ENCODE results near the gene CT55.

CT55 gene

DNA sequence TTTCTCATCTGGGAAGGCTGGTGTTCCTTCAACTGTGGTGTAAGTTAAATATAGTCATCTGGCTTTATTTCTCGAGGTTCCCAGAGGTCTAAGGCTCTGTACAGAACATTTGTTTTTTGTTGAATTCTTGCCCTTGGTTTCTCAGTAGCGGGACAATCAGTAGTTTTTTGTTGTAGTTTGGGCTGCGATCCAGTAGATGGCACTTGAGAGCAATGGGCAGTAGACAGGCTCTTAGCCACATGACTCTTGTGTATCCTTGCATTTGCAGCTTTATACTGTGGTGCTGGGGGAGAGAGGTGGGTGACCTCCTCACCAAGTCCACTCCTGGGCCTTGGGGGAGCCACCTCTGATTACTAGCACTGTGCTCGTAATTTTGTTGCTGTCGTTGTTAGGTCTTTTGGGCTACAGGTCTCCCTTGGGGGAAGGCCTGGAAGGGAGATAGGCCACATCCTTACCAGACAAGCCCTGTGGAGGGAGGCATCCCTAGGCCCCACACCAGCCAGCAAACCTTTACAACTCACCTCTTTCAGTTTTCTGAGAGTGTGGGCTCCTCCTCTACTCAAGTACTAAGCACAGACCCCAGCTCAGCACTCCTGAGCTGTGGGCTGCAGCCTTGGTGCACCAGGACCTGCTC, 59.0 kb downstream of the CT55 start:
- no peak overlapping the region for H3K27ac ChIP-seq (ENCODE audit: extremely low read depth, low read depth, low read length)
- H3K9me3 ChIP-seq (ENCODE audit: control insufficient read depth, insufficient read depth, low read depth, low read length), result no peaks in the 10 kb centered on the region; the same call in 1 of the 2 replicates
- ChIA-PET POLR2A (no interaction called here), CTCF (interaction anchor here (0.6 to 3.5 kb wide), 14 partner anchors 11 to 820 kb away, joined by 3 to 20 read pairs (median 3); no protein-coding TSS in a partner anchor)
- no peak overlapping the region for H3K4me3 ChIP-seq (ENCODE audit: low read depth, low read length)
- TF ChIP-seq ZNF660 (tag by site-specific recombination; IDR thresholded peaks at IDR 0.05), result 0 out of 2 replicates have a peak, but pooled peaks have one; percentile 61
- no peak for TF ChIP-seq YY2 (tag by site-specific recombination; IDR thresholded peaks at IDR 0.05)
- TF ChIP-seq ZNF654 (tag by site-specific recombination; IDR thresholded peaks at IDR 0.05; ENCODE audit: low read depth), result peak; percentile 75
- TF ChIP-seq, protein P1, sequence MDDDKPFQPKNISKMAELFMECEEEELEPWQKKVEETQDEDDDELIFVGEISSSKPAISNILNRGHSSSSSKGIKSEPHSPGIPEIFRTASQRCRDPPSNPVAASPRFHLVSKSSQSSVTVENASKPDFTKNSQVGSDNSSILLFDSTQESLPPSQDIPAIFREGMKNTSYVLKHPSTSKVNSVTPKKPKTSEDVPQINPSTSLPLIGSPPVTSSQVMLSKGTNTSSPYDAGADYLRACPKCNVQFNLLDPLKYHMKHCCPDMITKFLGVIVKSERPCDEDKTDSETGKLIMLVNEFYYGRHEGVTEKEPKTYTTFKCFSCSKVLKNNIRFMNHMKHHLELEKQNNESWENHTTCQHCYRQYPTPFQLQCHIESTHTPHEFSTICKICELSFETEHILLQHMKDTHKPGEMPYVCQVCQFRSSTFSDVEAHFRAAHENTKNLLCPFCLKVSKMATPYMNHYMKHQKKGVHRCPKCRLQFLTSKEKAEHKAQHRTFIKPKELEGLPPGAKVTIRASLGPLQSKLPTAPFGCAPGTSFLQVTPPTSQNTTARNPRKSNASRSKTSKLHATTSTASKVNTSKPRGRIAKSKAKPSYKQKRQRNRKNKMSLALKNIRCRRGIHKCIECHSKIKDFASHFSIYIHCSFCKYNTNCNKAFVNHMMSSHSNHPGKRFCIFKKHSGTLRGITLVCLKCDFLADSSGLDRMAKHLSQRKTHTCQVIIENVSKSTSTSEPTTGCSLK (tag by site-specific recombination; IDR thresholded peaks at IDR 0.05), result no peak
- H3K36me3 ChIP-seq (ENCODE audit: control insufficient read depth in 2 of 2, insufficient read depth in 1 of 2, low read length in 2 of 2), result no peaks in the 10 kb centered on the region
- H3K4me1 ChIP-seq (ENCODE audit: control insufficient read depth, insufficient read depth, low read length), result no peaks in the 10 kb centered on the region

DNA sequence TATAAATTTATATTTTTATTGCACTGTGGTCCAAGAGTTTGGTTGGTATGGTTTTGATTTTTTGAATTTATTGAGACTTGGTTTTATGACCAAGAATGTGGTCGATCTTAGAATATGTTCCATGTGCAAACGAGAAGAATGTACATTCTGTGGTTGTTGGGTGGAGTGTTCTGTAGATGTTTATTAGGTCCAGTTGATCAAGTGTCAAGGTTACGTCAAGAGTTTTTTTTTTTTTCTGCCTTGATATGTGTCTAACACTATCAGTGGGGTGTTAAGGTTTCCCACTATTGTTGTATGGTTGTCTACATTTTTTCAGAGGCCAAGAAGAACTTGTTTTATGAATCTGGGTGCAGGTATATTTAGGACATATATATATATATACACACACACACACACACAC, 61.6 kb downstream of the CT55 start:
- Histone ChIP-seq H3K9me3 (ENCODE audit: control insufficient read depth, insufficient read depth, low read depth, low read length) (no peaks in the 10 kb centered on the region; the same call in 1 of the 2 replicates), H3K27ac (ENCODE audit: extremely low read depth, low read depth, low read length) (no peak overlapping the region), H3K4me3 (ENCODE audit: low read depth, low read length) (no peak overlapping the region), H3K36me3 (ENCODE audit: control insufficient read depth in 2 of 2, insufficient read depth in 1 of 2, low read length in 2 of 2) (no peaks in the 10 kb centered on the region), H3K4me1 (ENCODE audit: control insufficient read depth, insufficient read depth, low read length) (no peaks in the 10 kb centered on the region)
- TF ChIP-seq ZNF571 (tag by site-specific recombination; IDR thresholded peaks at IDR 0.05), result no peak
- TF ChIP-seq ZNF155 (tag by site-specific recombination; IDR thresholded peaks at IDR 0.05), result no peak
- no peak for TF ChIP-seq GLI4 (tag by site-specific recombination; IDR thresholded peaks at IDR 0.05)
- TF ChIP-seq ZSCAN30 (tag by site-specific recombination; IDR thresholded peaks at IDR 0.05), result no peak
- no peak for TF ChIP-seq SCRT2 (tag by site-specific recombination; IDR thresholded peaks at IDR 0.05)
- TF ChIP-seq OSR2 (tag by site-specific recombination; IDR thresholded peaks at IDR 0.05), result no peak
- TF ChIP-seq, protein P1 (tag by site-specific recombination; IDR thresholded peaks at IDR 0.05), result no peak
- TF ChIP-seq ZNF19 (tag by site-specific recombination; IDR thresholded peaks at IDR 0.05; ENCODE audit: low read depth), result no peak
- TF ChIP-seq ZNF707 (tag by site-specific recombination; IDR thresholded peaks at IDR 0.05), result no peak
- no peak for TF ChIP-seq ZNF184 (tag by site-specific recombination; IDR thresholded peaks at IDR 0.05)
- no peak for TF ChIP-seq ZIC2 (tag by site-specific recombination; IDR thresholded peaks at IDR 0.05)
- no peak for TF ChIP-seq ZNF394 (tag by site-specific recombination; IDR thresholded peaks at IDR 0.05; ENCODE audit: borderline replicate concordance)
- TF ChIP-seq ZNF223 (tag by site-specific recombination; IDR thresholded peaks at IDR 0.05), result no peak
- TF ChIP-seq MEIS1 (CRISPR knock-in tag; IDR thresholded peaks at IDR 0.05; ENCODE audit: borderline replicate concordance), result no peak
- CTCF ChIA-PET, result interaction anchor here (1.2 kb wide), 1 partner anchor 24 kb away, joined by 5 read pairs; no protein-coding TSS in a partner anchor
- POLR2A ChIA-PET, result no interaction called here

All from HEK293 (cell line).